ENCODE data around the gene ACOT13. TPM values are rescaled to one million over a fixed set of nuclear protein-coding genes. Genes with fewer than 3 reads are reported as not detected.

ACOT13 gene
- total RNA-seq, 2 donors from 2014 or later: 2.6 to 3.4 TPM

- TF ChIP-seq CTCF (IDR thresholded peaks at IDR 0.05) (no peak), POLR2A (IDR thresholded peaks at IDR 0.05) (no peak)
- ATAC-seq: no peak
- WGBS, 2 donors: 68 to 87% methylated on average over 12 of the region's 12 CpGs
- H3K27me3 ChIP-seq: no peaks in the 10 kb centered on the region
- no peaks in the 10 kb centered on the region for H3K9me3 ChIP-seq
- no peak overlapping the region for H3K4me3 ChIP-seq
- peak overlapping the region in 1 of 4 donors; percentile 28 for H3K27ac ChIP-seq
- H3K36me3 ChIP-seq (replicated peaks in 1 of 2; ENCODE audit: insufficient read depth in 1 of 2, low read depth in 2 of 2): peaks cover 0 to 2% of the 10 kb centered on the region in 2 donors
- peaks cover 6% of the 10 kb centered on the region for H3K4me1 ChIP-seq
- no peak for DNase-seq
- intact Hi-C loops (cut with DNase I): no loop called here
These were observed 16.7 kb downstream of the ACOT13 start for GRCh38 chr6:24683297-24684296.

- TF ChIP-seq CTCF (IDR thresholded peaks at IDR 0.05) (no peak), POLR2A (IDR thresholded peaks at IDR 0.05) (no peak)
- intact Hi-C loops (cut with DNase I): no loop called here
- WGBS, 2 donors: 95% methylated on average over 1 of the region's 1 CpG
- no peak for ATAC-seq
- DNase-seq: no peak
- no peaks in the 10 kb centered on the region for H3K9me3 ChIP-seq
- H3K27ac ChIP-seq: no peak overlapping the region
- no peaks in the 10 kb centered on the region for H3K4me1 ChIP-seq
- no peaks in the 10 kb centered on the region for H3K27me3 ChIP-seq
- H3K4me3 ChIP-seq: no peak overlapping the region
- peaks cover 0 to 2% of the 10 kb centered on the region in 2 donors for H3K36me3 ChIP-seq (replicated peaks in 1 of 2; ENCODE audit: insufficient read depth in 1 of 2, low read depth in 2 of 2)
These were observed 19.5 kb downstream of the ACOT13 start for GRCh38 chr6:24686408-24686807.

GRCh38 chr6:24686946-24687345 is 20.1 kb downstream of the ACOT13 start:
- ATAC-seq (no peak), DNase-seq (no peak)
- TF ChIP-seq CTCF (IDR thresholded peaks at IDR 0.05): no peak
- intact Hi-C loops (cut with DNase I): no loop called here
- Histone ChIP-seq H3K4me1 (no peaks in the 10 kb centered on the region), H3K27ac (no peak overlapping the region), H3K27me3 (no peaks in the 10 kb centered on the region), H3K36me3 (replicated peaks in 1 of 2; ENCODE audit: insufficient read depth in 1 of 2, low read depth in 2 of 2) (peaks cover 0 to 2% of the 10 kb centered on the region in 2 donors), H3K4me3 (no peak overlapping the region), H3K9me3 (no peaks in the 10 kb centered on the region)
- 73 to 86% methylated on average over 4 of the region's 4 CpGs for WGBS, 2 donors

GRCh38 chr6:24689964-24690363 is 23.1 kb downstream of the ACOT13 start:
- WGBS, 2 donors: 83 to 87% methylated on average over 2 of the region's 2 CpGs

More at GRCh38 chr6:24689964-24690363, 23.1 kb downstream of the ACOT13 start:
- H3K27me3 ChIP-seq: no peaks in the 10 kb centered on the region
- peaks cover 0 to 2% of the 10 kb centered on the region in 2 donors for H3K36me3 ChIP-seq (replicated peaks in 1 of 2; ENCODE audit: insufficient read depth in 1 of 2, low read depth in 2 of 2)
- intact Hi-C loops (cut with DNase I): loop anchor here (5.0 kb wide), 1 partner anchor 103 kb away; no protein-coding TSS in a partner anchor
- no peak overlapping the region for H3K4me3 ChIP-seq
- TF ChIP-seq POLR2A (IDR thresholded peaks at IDR 0.05): no peak
- no peak for TF ChIP-seq CTCF (IDR thresholded peaks at IDR 0.05)
- no peaks in the 10 kb centered on the region for H3K9me3 ChIP-seq
- H3K4me1 ChIP-seq: no peaks in the 10 kb centered on the region
- DNase-seq: no peak
- no peak overlapping the region for H3K27ac ChIP-seq
- ATAC-seq: no peak
